ENCODE results near the gene KCNJ10.

The KCNJ10 gene

GRCh38 chr1:160090760-160091159 is 20.8 kb upstream of the KCNJ10 start:
- no peak for DNase-seq (ENCODE audit: low read depth)
- no peak overlapping the region for H3K4me3 ChIP-seq (ENCODE audit: low read depth, low read length)
- no peak for TF ChIP-seq CTCF (IDR thresholded peaks at IDR 0.05; ENCODE audit: control insufficient read depth, extremely low read depth, insufficient read depth)

- H3K4me3 ChIP-seq (ENCODE audit: low read depth, low read length) = no peak overlapping the region
- TF ChIP-seq CTCF (IDR thresholded peaks at IDR 0.05; ENCODE audit: control insufficient read depth, extremely low read depth, insufficient read depth) = no peak
- no peak for DNase-seq (ENCODE audit: low read depth)
Observed at GRCh38 chr1:160089883-160090282, 19.9 kb upstream of the KCNJ10 start.

GRCh38 chr1:160087118-160087662 is 17.2 kb upstream of the KCNJ10 start:
- H3K4me3 ChIP-seq (ENCODE audit: low read depth, low read length) = no peak overlapping the region
- no peak for TF ChIP-seq CTCF (IDR thresholded peaks at IDR 0.05; ENCODE audit: control insufficient read depth, extremely low read depth, insufficient read depth)
- no peak for DNase-seq (ENCODE audit: low read depth)

GRCh38 chr1:160086456-160086892 is 16.5 kb upstream of the KCNJ10 start:
- DNase-seq (ENCODE audit: low read depth) = no peak
- H3K4me3 ChIP-seq (ENCODE audit: low read depth, low read length) = no peak overlapping the region
- no peak for TF ChIP-seq CTCF (IDR thresholded peaks at IDR 0.05; ENCODE audit: control insufficient read depth, extremely low read depth, insufficient read depth)

DNA sequence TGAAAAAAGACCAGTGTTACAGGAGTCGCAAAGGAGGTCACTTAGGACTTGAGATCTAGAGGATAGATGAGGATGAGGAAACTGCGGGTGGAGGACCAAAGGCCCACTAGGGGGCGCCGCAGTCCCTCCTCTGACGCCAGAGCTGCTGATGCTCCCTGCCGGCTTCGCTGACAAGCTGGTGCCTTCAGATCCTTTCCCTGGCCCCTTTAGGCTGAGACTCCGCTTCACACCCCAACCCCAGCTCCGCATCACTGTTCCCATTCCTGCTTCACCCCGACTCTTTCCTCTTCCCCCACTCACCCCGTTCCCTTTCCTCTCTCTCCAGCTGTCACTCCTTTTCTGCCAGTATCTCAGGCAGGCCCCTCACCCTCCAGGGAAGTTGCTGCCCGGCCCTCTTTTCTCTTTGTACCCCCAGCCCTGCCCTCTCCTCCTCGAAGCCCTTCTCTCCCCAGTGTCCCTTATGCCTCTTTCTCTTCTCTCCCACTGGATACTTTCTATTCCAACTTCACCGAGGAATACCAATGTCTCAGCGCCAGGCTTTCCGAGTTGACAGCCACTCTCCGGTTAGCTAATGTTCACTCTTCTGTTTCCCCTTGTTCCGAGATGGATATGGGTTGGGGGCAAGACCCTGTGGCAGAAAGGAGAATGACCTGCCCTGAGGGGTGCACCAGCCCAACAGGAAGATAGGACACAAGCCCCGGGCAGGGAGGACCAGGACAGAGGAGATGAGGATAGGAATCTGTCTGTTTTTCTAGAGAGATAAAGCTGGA is 15.9 kb upstream of the KCNJ10 start:
- H3K4me3 ChIP-seq (ENCODE audit: low read depth, low read length) = no peak overlapping the region
- DNase-seq (ENCODE audit: low read depth) = no peak
- TF ChIP-seq CTCF (IDR thresholded peaks at IDR 0.05; ENCODE audit: control insufficient read depth, extremely low read depth, insufficient read depth) = peak; percentile 87

- DNase-seq (ENCODE audit: low read depth) = no peak
- H3K4me3 ChIP-seq (ENCODE audit: low read depth, low read length) = no peak overlapping the region
- TF ChIP-seq CTCF (IDR thresholded peaks at IDR 0.05; ENCODE audit: control insufficient read depth, extremely low read depth, insufficient read depth) = no peak
Observed at GRCh38 chr1:160084771-160085321, 14.9 kb upstream of the KCNJ10 start.

Measured in LNCaP clone FGC (cell line).